ENCODE data around the gene HOXA9.

Gene HOXA9

GRCh38 chr7:27126596-27127327 is 38.6 kb downstream of the HOXA9 start:
- no peak overlapping the region for H3K18ac ChIP-seq (ENCODE audit: low read length)

GRCh38 chr7:27125986-27126394 is 39.3 kb downstream of the HOXA9 start:
- H3K27ac ChIP-seq (replicated peaks; ENCODE audit: low read length), result no peak overlapping the region
- no peak overlapping the region for H3K9ac ChIP-seq (ENCODE audit: low read depth, low read length, poor library complexity)
- H4K91ac ChIP-seq (ENCODE audit: low read depth, low read length, poor library complexity), result no peak overlapping the region
- WGBS, 2 donors (ENCODE audit: extremely low coverage in 2 of 2, insufficient read length in 2 of 2, insufficient replicate concordance in 1 of 2), result no CpG with 5 or more reads among the region's 5 CpGs
- H3K27me3 ChIP-seq (ENCODE audit: control insufficient read depth in 3 of 3, insufficient read depth in 3 of 3, low read depth in 1 of 3, low read length in 3 of 3), result peaks cover 45 to 100% (median 96%) of the 10 kb centered on the region in 3 experiments
- H2AFZ ChIP-seq (ENCODE audit: low read length), result no peak overlapping the region
- no peak overlapping the region for H4K8ac ChIP-seq (ENCODE audit: low read depth, low read length)
- no peaks in the 10 kb centered on the region for H3K36me3 ChIP-seq (replicated peaks in 1 of 2; ENCODE audit: control insufficient read depth in 2 of 2, insufficient read depth in 2 of 2, low read length in 2 of 2)
- H3K9me3 ChIP-seq (replicated peaks in 1 of 2; ENCODE audit: control insufficient read depth in 2 of 2, insufficient read depth in 1 of 2, low read depth in 1 of 2, low read length in 2 of 2), result peaks cover 0 to 9% of the 10 kb centered on the region in 2 donors
- H3K14ac ChIP-seq (ENCODE audit: low read length), result no peak overlapping the region
- no peak overlapping the region for H3K23ac ChIP-seq (ENCODE audit: low read depth, low read length, poor library complexity)
- H3K4me2 ChIP-seq (ENCODE audit: insufficient read depth, low read length, poor library complexity, severe bottlenecking), result no peak overlapping the region
- no peak overlapping the region for H3K4ac ChIP-seq (ENCODE audit: low read length)
- H3K4me1 ChIP-seq (ENCODE audit: control insufficient read depth in 2 of 2, insufficient read depth in 1 of 2, low read depth in 1 of 2, low read length in 2 of 2), result peaks cover 0 to under 1% of the 10 kb centered on the region in 2 donors
- no peak overlapping the region for H3K4me3 ChIP-seq (ENCODE audit: low read length in 2 of 2)
- no peak overlapping the region for H2BK5ac ChIP-seq (ENCODE audit: low read length)
- no peaks in the 10 kb centered on the region for H3K79me1 ChIP-seq (ENCODE audit: low read depth, low read length)
- H2AK5ac ChIP-seq (ENCODE audit: low read depth, low read length), result no peak overlapping the region
- no peak overlapping the region for H3K18ac ChIP-seq (ENCODE audit: low read length)
- H2BK120ac ChIP-seq (ENCODE audit: low read depth, low read length), result no peak overlapping the region
- no peak overlapping the region for H2BK12ac ChIP-seq (ENCODE audit: low read length)
- no peak for DNase-seq (ENCODE audit: low spot score)
- H2BK15ac ChIP-seq (ENCODE audit: low read length), result no peak overlapping the region

More at GRCh38 chr7:27126596-27127327, 38.6 kb downstream of the HOXA9 start:
- no peak overlapping the region for H2BK12ac ChIP-seq (ENCODE audit: low read length)
- H3K4me1 ChIP-seq (ENCODE audit: control insufficient read depth in 2 of 2, insufficient read depth in 1 of 2, low read depth in 1 of 2, low read length in 2 of 2), result peaks cover 0 to 3% of the 10 kb centered on the region in 2 donors
- H2BK15ac ChIP-seq (ENCODE audit: low read length), result no peak overlapping the region
- WGBS, 2 donors (ENCODE audit: extremely low coverage in 2 of 2, insufficient read length in 2 of 2, insufficient replicate concordance in 1 of 2), result no CpG with 5 or more reads among the region's 3 CpGs
- H4K91ac ChIP-seq (ENCODE audit: low read depth, low read length, poor library complexity), result no peak overlapping the region
- H2BK120ac ChIP-seq (ENCODE audit: low read depth, low read length), result no peak overlapping the region
- no peak overlapping the region for H2BK5ac ChIP-seq (ENCODE audit: low read length)
- H3K27ac ChIP-seq (replicated peaks; ENCODE audit: low read length), result no peak overlapping the region
- H3K14ac ChIP-seq (ENCODE audit: low read length), result no peak overlapping the region
- no peak overlapping the region for H2AFZ ChIP-seq (ENCODE audit: low read length)
- no peak overlapping the region for H3K23ac ChIP-seq (ENCODE audit: low read depth, low read length, poor library complexity)
- DNase-seq (ENCODE audit: low spot score), result no peak
- no peaks in the 10 kb centered on the region for H3K36me3 ChIP-seq (replicated peaks in 1 of 2; ENCODE audit: control insufficient read depth in 2 of 2, insufficient read depth in 2 of 2, low read length in 2 of 2)
- H4K8ac ChIP-seq (ENCODE audit: low read depth, low read length), result no peak overlapping the region
- no peak overlapping the region for H3K4me3 ChIP-seq (ENCODE audit: low read length in 2 of 2)
- peaks cover 52 to 100% (median 99%) of the 10 kb centered on the region in 3 experiments for H3K27me3 ChIP-seq (ENCODE audit: control insufficient read depth in 3 of 3, insufficient read depth in 3 of 3, low read depth in 1 of 3, low read length in 3 of 3)
- H3K9me3 ChIP-seq (replicated peaks in 1 of 2; ENCODE audit: control insufficient read depth in 2 of 2, insufficient read depth in 1 of 2, low read depth in 1 of 2, low read length in 2 of 2), result peaks cover 0 to 12% of the 10 kb centered on the region in 2 donors
- no peak overlapping the region for H3K4ac ChIP-seq (ENCODE audit: low read length)
- no peaks in the 10 kb centered on the region for H3K79me1 ChIP-seq (ENCODE audit: low read depth, low read length)
- H2AK5ac ChIP-seq (ENCODE audit: low read depth, low read length), result no peak overlapping the region
- no peak overlapping the region for H3K9ac ChIP-seq (ENCODE audit: low read depth, low read length, poor library complexity)
- no peak overlapping the region for H3K4me2 ChIP-seq (ENCODE audit: insufficient read depth, low read length, poor library complexity, severe bottlenecking)

- DNase-seq (ENCODE audit: low spot score), result no peak
- peaks cover 0 to 8% of the 10 kb centered on the region in 2 donors for H3K9me3 ChIP-seq (replicated peaks in 1 of 2; ENCODE audit: control insufficient read depth in 2 of 2, insufficient read depth in 1 of 2, low read depth in 1 of 2, low read length in 2 of 2)
- no peak overlapping the region for H3K4me3 ChIP-seq (ENCODE audit: low read length in 2 of 2)
- H2BK12ac ChIP-seq (ENCODE audit: low read length), result no peak overlapping the region
- H3K18ac ChIP-seq (ENCODE audit: low read length), result no peak overlapping the region
- no peak overlapping the region for H3K14ac ChIP-seq (ENCODE audit: low read length)
- H3K4me1 ChIP-seq (ENCODE audit: control insufficient read depth in 2 of 2, insufficient read depth in 1 of 2, low read depth in 1 of 2, low read length in 2 of 2), result no peaks in the 10 kb centered on the region
- H3K27ac ChIP-seq (replicated peaks; ENCODE audit: low read length), result no peak overlapping the region
- no peak overlapping the region for H3K4ac ChIP-seq (ENCODE audit: low read length)
- no peak overlapping the region for H2BK120ac ChIP-seq (ENCODE audit: low read depth, low read length)
- WGBS, 2 donors (ENCODE audit: extremely low coverage in 2 of 2, insufficient read length in 2 of 2, insufficient replicate concordance in 1 of 2), result no CpG with 5 or more reads among the region's 8 CpGs
- no peak overlapping the region for H3K4me2 ChIP-seq (ENCODE audit: insufficient read depth, low read length, poor library complexity, severe bottlenecking)
- H4K8ac ChIP-seq (ENCODE audit: low read depth, low read length), result no peak overlapping the region
- H3K36me3 ChIP-seq (replicated peaks in 1 of 2; ENCODE audit: control insufficient read depth in 2 of 2, insufficient read depth in 2 of 2, low read length in 2 of 2), result no peaks in the 10 kb centered on the region
- H3K9ac ChIP-seq (ENCODE audit: low read depth, low read length, poor library complexity), result no peak overlapping the region
- H2AFZ ChIP-seq (ENCODE audit: low read length), result no peak overlapping the region
- no peak overlapping the region for H2BK15ac ChIP-seq (ENCODE audit: low read length)
- H4K91ac ChIP-seq (ENCODE audit: low read depth, low read length, poor library complexity), result no peak overlapping the region
- H3K79me1 ChIP-seq (ENCODE audit: low read depth, low read length), result no peaks in the 10 kb centered on the region
- H3K27me3 ChIP-seq (ENCODE audit: control insufficient read depth in 3 of 3, insufficient read depth in 3 of 3, low read depth in 1 of 3, low read length in 3 of 3), result peaks cover 46 to 99% (median 96%) of the 10 kb centered on the region in 3 experiments
- H2BK5ac ChIP-seq (ENCODE audit: low read length), result no peak overlapping the region
- H3K23ac ChIP-seq (ENCODE audit: low read depth, low read length, poor library complexity), result no peak overlapping the region
- no peak overlapping the region for H2AK5ac ChIP-seq (ENCODE audit: low read depth, low read length)
Observed at GRCh38 chr7:27124902-27125689, 40.2 kb downstream of the HOXA9 start.
